Measurements from ENCODE around the gene ARID4A. TPM values are rescaled to one million over a fixed set of nuclear protein-coding genes. Genes with fewer than 3 reads are reported as not detected.
A peak's percentile ranks its signal among the peaks of the same experiment; 100 is the strongest.

The ARID4A gene
- total RNA-seq, 1 donor = 14.5 TPM

- Histone ChIP-seq H3K79me2 (ENCODE audit: insufficient read depth, low read length) (peaks cover 89% of the 10 kb centered on the region), H3K4me3 (ENCODE audit: insufficient read depth, low read length) (no peak overlapping the region), H3K4me1 (ENCODE audit: insufficient read depth, low read length) (peaks cover 22% of the 10 kb centered on the region), H3K27me3 (ENCODE audit: insufficient read depth, low read length) (no peaks in the 10 kb centered on the region), H2AFZ (ENCODE audit: low read length) (no peak overlapping the region), H3K4me2 (ENCODE audit: insufficient read depth, low read length) (peak overlapping the region; percentile 49), H3K36me3 (ENCODE audit: insufficient read depth, low read length) (peaks cover 59% of the 10 kb centered on the region), H3K9me3 (ENCODE audit: low read depth, low read length) (no peaks in the 10 kb centered on the region), H4K20me1 (ENCODE audit: insufficient read depth, low read length) (peaks cover 22% of the 10 kb centered on the region), H3K27ac (ENCODE audit: low read depth, low read length) (peak overlapping the region; percentile 84)
- TF ChIP-seq CTCF (IDR thresholded peaks at IDR 0.05; ENCODE audit: extremely low read depth, low read depth, low read length) = no peak
- DNase-seq (ENCODE audit: insufficient read length, low spot score, missing footprints) = peak; percentile 10
Observed at GRCh38 chr14:58281969-58282368, 16.4 kb upstream of the ARID4A start.

GRCh38 chr14:58282925-58283593 is 15.3 kb upstream of the ARID4A start:
- Histone ChIP-seq H2AFZ (ENCODE audit: low read length) (no peak overlapping the region), H3K4me1 (ENCODE audit: insufficient read depth, low read length) (peaks cover 22% of the 10 kb centered on the region), H3K9me3 (ENCODE audit: low read depth, low read length) (no peaks in the 10 kb centered on the region), H3K27me3 (ENCODE audit: insufficient read depth, low read length) (no peaks in the 10 kb centered on the region), H3K79me2 (ENCODE audit: insufficient read depth, low read length) (peaks cover 89% of the 10 kb centered on the region), H4K20me1 (ENCODE audit: insufficient read depth, low read length) (peaks cover 26% of the 10 kb centered on the region), H3K4me3 (ENCODE audit: insufficient read depth, low read length) (no peak overlapping the region), H3K27ac (ENCODE audit: low read depth, low read length) (peak overlapping the region; percentile 84), H3K4me2 (ENCODE audit: insufficient read depth, low read length) (no peak overlapping the region), H3K36me3 (ENCODE audit: insufficient read depth, low read length) (peaks cover 60% of the 10 kb centered on the region)
- DNase-seq (ENCODE audit: insufficient read length, low spot score, missing footprints) = no peak
- TF ChIP-seq CTCF (IDR thresholded peaks at IDR 0.05; ENCODE audit: extremely low read depth, low read depth, low read length) = no peak

- peaks cover 89% of the 10 kb centered on the region for H3K79me2 ChIP-seq (ENCODE audit: insufficient read depth, low read length)
- DNase-seq (ENCODE audit: insufficient read length, low spot score, missing footprints) = no peak
- H3K27me3 ChIP-seq (ENCODE audit: insufficient read depth, low read length) = no peaks in the 10 kb centered on the region
- H3K4me3 ChIP-seq (ENCODE audit: insufficient read depth, low read length) = no peak overlapping the region
- H3K4me1 ChIP-seq (ENCODE audit: insufficient read depth, low read length) = peaks cover 22% of the 10 kb centered on the region
- H2AFZ ChIP-seq (ENCODE audit: low read length) = no peak overlapping the region
- H3K36me3 ChIP-seq (ENCODE audit: insufficient read depth, low read length) = peaks cover 60% of the 10 kb centered on the region
- no peaks in the 10 kb centered on the region for H3K9me3 ChIP-seq (ENCODE audit: low read depth, low read length)
- peaks cover 29% of the 10 kb centered on the region for H4K20me1 ChIP-seq (ENCODE audit: insufficient read depth, low read length)
- no peak for TF ChIP-seq CTCF (IDR thresholded peaks at IDR 0.05; ENCODE audit: extremely low read depth, low read depth, low read length)
- no peak overlapping the region for H3K27ac ChIP-seq (ENCODE audit: low read depth, low read length)
- no peak overlapping the region for H3K4me2 ChIP-seq (ENCODE audit: insufficient read depth, low read length)
Observed at GRCh38 chr14:58283730-58284129, 14.6 kb upstream of the ARID4A start.

GRCh38 chr14:58285132-58285531 is 13.2 kb upstream of the ARID4A start:
- H3K27ac ChIP-seq (ENCODE audit: low read depth, low read length) = no peak overlapping the region
- peaks cover 89% of the 10 kb centered on the region for H3K79me2 ChIP-seq (ENCODE audit: insufficient read depth, low read length)
- peaks cover 59% of the 10 kb centered on the region for H3K36me3 ChIP-seq (ENCODE audit: insufficient read depth, low read length)
- H3K4me2 ChIP-seq (ENCODE audit: insufficient read depth, low read length) = no peak overlapping the region
- H3K9me3 ChIP-seq (ENCODE audit: low read depth, low read length) = no peaks in the 10 kb centered on the region
- H3K4me3 ChIP-seq (ENCODE audit: insufficient read depth, low read length) = no peak overlapping the region
- H3K4me1 ChIP-seq (ENCODE audit: insufficient read depth, low read length) = peaks cover 22% of the 10 kb centered on the region
- H2AFZ ChIP-seq (ENCODE audit: low read length) = no peak overlapping the region
- no peak for DNase-seq (ENCODE audit: insufficient read length, low spot score, missing footprints)
- no peaks in the 10 kb centered on the region for H3K27me3 ChIP-seq (ENCODE audit: insufficient read depth, low read length)
- TF ChIP-seq CTCF (IDR thresholded peaks at IDR 0.05; ENCODE audit: extremely low read depth, low read depth, low read length) = no peak
- H4K20me1 ChIP-seq (ENCODE audit: insufficient read depth, low read length) = peaks cover 37% of the 10 kb centered on the region

Data from osteoblast (primary cell).